Astrocyte of the cerebellum (primary cell): ENCODE results near the gene GABPB1.

Experiments
- DNase-seq: peaks from one replicate; pipeline ENCODE4 v3.0.0-alpha.2; 2011; ENCODE audit warnings: low read depth
- H3K4me3 ChIP-seq: 2 replicates; pipeline ENCODE4 v1.5.1; 2011; ENCODE audit warnings: mild to moderate bottlenecking, low read depth, low read length, moderate library complexity
- CTCF ChIP-seq: IDR thresholded peaks from 2 replicates; pipeline ENCODE4 v1.5.1; 2012; ENCODE audit warnings: low read length, low read depth, moderate library complexity, mild to moderate bottlenecking; ENCODE audit errors: missing control alignments
- in situ Hi-C: cut with HindIII; loops from 2 replicates; pipeline ENCODE4 v1.10.0; 2017; ENCODE audit warnings: low sequenced_read_pairs

GABPB1 gene

DNA sequence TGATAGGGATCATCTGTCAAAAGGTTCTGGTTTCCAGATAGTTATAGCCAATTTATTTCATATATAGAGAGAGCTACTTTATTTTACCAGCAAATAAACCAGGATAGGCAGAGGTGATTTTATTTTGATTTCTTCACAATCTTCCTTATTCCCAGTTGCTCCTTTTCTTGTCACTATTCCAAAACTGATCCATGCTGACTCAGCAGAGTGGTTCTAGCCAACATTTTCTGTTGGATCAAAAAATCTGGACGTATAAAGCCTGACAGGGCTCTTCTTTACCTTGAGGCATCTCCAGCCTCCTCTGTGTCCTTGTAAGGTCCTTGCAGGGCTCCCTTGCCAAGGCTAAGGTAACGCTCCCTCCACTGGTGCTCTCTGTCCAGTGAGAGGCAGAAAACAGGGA lies 105.3 kb downstream of the GABPB1 start:
- DNase-seq = no peak
- no peak for TF ChIP-seq CTCF
- in situ Hi-C loops = loop anchor here (5.0 kb wide), 1 partner anchor 32 kb away; no protein-coding TSS in a partner anchor

GRCh38 chr15:50248994-50249582 lies 105.9 kb downstream of the GABPB1 start:
- in situ Hi-C loops = no loop called here
- TF ChIP-seq CTCF = no peak
- DNase-seq = no peak
- H3K4me3 ChIP-seq = no peak overlapping the region

More for the DNA sequence above, 105.3 kb downstream of the GABPB1 start:
- H3K4me3 ChIP-seq = no peak overlapping the region

DNA sequence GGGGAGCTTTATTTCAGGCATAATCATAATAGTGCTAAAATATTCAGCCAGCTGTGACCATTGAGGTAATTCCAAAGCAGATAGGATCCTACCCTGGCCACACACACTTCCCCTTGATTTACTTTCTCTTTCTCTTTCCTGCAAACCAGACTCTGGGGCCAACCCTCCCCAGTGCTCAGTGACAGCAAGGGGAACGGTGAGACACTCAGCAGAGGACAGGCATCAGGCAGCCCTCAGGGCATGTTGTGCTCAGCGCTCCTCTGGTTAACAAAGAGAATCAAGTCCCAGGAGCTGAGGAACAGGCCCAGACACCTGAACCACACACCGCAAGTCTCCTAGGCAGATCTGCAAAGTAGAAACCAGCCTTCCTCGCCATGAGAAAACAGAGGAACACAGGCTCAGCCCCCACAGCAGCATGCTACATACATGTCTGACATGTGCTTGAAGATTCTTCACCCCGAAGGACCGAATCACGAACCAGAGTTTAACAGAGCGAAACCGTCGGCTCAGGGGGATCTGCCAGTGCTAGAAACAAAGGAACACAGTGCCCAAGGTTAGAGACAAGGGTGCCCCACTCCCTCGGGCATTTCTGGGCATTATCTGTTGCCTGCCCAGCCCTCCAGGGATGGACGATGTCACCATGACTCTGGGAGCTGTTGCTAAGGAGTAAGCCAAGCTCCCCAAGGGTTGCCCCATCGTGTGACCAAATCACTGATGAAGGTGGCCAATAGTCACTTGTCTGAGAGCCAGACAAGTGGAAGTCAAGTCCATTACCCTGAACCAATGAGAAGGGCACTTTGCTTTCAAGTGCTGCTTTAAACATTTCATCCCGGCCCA lies 107.0 kb downstream of the GABPB1 start:
- in situ Hi-C loops = no loop called here
- H3K4me3 ChIP-seq = no peak overlapping the region
- TF ChIP-seq CTCF = no peak
- no peak for DNase-seq

DNA sequence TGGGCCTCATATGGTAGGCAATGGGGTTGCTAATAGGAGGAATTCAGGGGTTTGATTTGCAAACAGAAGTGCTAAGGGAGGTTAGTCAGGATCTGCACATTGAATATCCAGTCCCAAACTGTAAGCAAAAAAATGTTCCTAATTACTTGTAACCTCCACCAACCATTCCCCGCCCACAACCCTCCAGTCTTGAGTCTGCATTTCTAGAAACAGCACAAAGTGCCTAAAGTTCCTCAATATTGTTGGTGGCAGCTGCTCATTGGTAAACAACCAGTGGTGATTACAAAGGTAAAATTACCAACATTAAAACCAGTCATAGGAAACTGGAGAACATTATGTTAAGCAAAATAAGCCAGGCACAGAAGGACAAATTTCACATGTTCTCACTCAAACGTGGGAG lies 108.4 kb downstream of the GABPB1 start:
- DNase-seq = no peak
- in situ Hi-C loops = no loop called here
- TF ChIP-seq CTCF = no peak
- H3K4me3 ChIP-seq = no peak overlapping the region

DNA sequence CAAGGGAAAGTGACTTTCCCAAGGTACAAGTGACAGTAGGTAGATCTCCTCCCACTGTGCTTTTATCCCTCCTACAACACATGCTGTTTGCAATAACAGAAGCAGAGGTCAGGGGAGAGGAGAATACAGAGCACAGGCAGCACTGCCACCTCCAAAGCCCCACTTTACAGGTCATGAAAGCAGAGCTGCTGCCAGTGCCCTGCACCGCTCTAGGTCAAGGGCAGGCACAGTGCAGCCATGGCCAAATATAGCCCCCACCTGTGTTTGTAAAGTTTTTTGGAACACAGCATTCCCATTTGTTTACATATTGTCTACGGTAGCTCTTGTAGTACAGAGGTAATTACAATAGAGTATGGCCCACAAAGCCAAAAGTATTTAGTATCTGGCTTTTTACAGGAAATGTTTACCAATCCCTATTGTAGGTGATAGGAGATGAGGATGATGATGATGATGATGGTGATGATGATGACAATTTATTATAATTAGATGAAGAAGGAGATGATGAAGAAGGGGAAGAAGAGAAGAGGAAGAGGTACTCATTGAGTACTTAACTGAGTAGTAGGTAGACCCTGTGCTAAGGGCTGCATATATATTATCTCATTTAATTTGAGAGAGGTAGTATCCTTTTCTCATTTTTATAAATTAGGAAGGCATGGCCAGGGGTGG lies 109.9 kb downstream of the GABPB1 start:
- in situ Hi-C loops = no loop called here
- H3K4me3 ChIP-seq = no peak overlapping the region
- DNase-seq = no peak
- no peak for TF ChIP-seq CTCF

GRCh38 chr15:50244153-50244552 lies 110.8 kb downstream of the GABPB1 start:
- no peak for TF ChIP-seq CTCF
- in situ Hi-C loops = no loop called here
- H3K4me3 ChIP-seq = no peak overlapping the region
- no peak for DNase-seq
